22Rv1 (cell line): ENCODE results near the gene ZNF76.

Experiments used
- CTCF ChIP-seq: fragments of 450-650 bp; IDR thresholded peaks from 2 replicates; pipeline ENCODE4 v1.5.1; 2017; ENCODE audit warnings: mild to moderate bottlenecking
- ZFX ChIP-seq: fragments of 450-650 bp; IDR thresholded peaks from 2 replicates; pipeline ENCODE4 v1.6.1; 2017; ENCODE audit warnings: antibody characterized with exemption, borderline replicate concordance

GRCh38 chr6:35258858-35259193, 709 bp upstream of the ZNF76 start:
- TF ChIP-seq CTCF (peak; percentile 14; the same call in 1 of the 2 replicates), ZFX (no peak)
